Kidney tubule cell (primary cell): Measurements from ENCODE around the gene UBN1.

Experiments used
- DNase-seq: peaks from one replicate; pipeline ENCODE4 v3.0.0-alpha.2; 2018; ENCODE audit warnings: low spot score

UBN1 gene

GRCh38 chr16:4846901-4847773 lies at the start of gene UBN1, which contains the start of gene GLYR1:
UBN1 (plus strand) TSS chr16:4847481; CDS start chr16:4852918, 5,437 bp downstream.
GLYR1 (minus strand) TSS chr16:4847288; CDS start chr16:4847265, 23 bp downstream.
- DNase-seq, result peak; percentile 97

- DNase-seq, result no peak
Observed at GRCh38 chr16:4797805-4798252, 49.5 kb upstream of the UBN1 start.

GRCh38 chr16:4798456-4798855 lies 48.8 kb upstream of the UBN1 start:
- no peak for DNase-seq

- no peak for DNase-seq
Observed at GRCh38 chr16:4799171-4799855, 48.0 kb upstream of the UBN1 start.

- peak; percentile 4 for DNase-seq
Observed at GRCh38 chr16:4800290-4801041, 46.8 kb upstream of the UBN1 start.

GRCh38 chr16:4801051-4801961 lies 46.0 kb upstream of the UBN1 start:
- DNase-seq, result no peak

GRCh38 chr16:4801962-4802658 lies 45.2 kb upstream of the UBN1 start, which contains the start of gene ROGDI:
ROGDI (minus strand) TSS chr16:4802633; CDS start chr16:4802571, 62 bp downstream.
- peak; percentile 89 for DNase-seq

GRCh38 chr16:4802659-4803287 lies 44.5 kb upstream of the UBN1 start:
- DNase-seq, result peak; percentile 92

GRCh38 chr16:4803401-4803844 lies 43.9 kb upstream of the UBN1 start:
- DNase-seq, result no peak

- DNase-seq, result no peak
Observed at GRCh38 chr16:4803898-4804762, 43.2 kb upstream of the UBN1 start.

GRCh38 chr16:4805231-4805630 lies 42.0 kb upstream of the UBN1 start:
- DNase-seq, result no peak

GRCh38 chr16:4806280-4806679 lies 41.0 kb upstream of the UBN1 start:
- DNase-seq, result no peak

GRCh38 chr16:4811242-4811641 lies 36.0 kb upstream of the UBN1 start:
- no peak for DNase-seq

GRCh38 chr16:4811773-4812172 lies 35.5 kb upstream of the UBN1 start:
- no peak for DNase-seq

GRCh38 chr16:4813251-4814003 lies 33.9 kb upstream of the UBN1 start:
- DNase-seq, result no peak

- DNase-seq, result no peak
Observed at GRCh38 chr16:4814046-4814445, 33.2 kb upstream of the UBN1 start.

- no peak for DNase-seq
Observed at GRCh38 chr16:4814542-4815173, 32.6 kb upstream of the UBN1 start.

- DNase-seq, result no peak
Observed at GRCh38 chr16:4820652-4821051, 26.6 kb upstream of the UBN1 start.
